NB4 (cell line): ENCODE results near the gene NFASC.

ENCODE experiments used
- MAX ChIP-seq: IDR thresholded peaks from 2 replicates; pipeline ENCODE4 v1.6.1; 2011; ENCODE audit warnings: low read depth, low read length
- MYC ChIP-seq: IDR thresholded peaks from 2 replicates; pipeline ENCODE4 v1.6.1; 2011; ENCODE audit warnings: low read depth, low read length
- POLR2A ChIP-seq: IDR thresholded peaks from 2 replicates; pipeline ENCODE4 v1.6.1; 2011; ENCODE audit warnings: mild to moderate bottlenecking; ENCODE audit not compliant: insufficient read length; ENCODE audit errors: extremely low read depth
- TF ChIP-seq, protein P1 (sequence below): IDR thresholded peaks from one replicate; pipeline ENCODE4 v1.5.1; 2012; ENCODE audit warnings: low read depth, low read length

DNA sequence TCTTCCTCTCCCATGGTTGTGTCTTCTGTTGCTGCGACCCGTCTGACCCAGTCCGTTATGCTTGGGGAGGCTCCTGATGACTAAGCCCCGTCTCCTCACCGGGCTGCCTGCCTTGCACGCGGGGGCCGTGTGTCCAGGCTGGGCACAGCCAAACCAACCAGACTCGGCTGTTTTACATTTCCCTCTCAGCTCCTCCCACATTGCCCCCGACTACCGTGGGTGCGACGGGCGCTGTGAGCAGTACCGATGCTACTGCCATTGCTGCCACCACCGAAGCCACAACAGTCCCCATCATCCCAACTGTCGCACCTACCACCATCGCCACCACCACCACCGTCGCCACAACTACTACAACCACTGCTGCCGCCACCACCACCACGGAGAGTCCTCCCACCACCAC is 126.3 kb downstream of the NFASC start:
- TF ChIP-seq MAX (no peak), POLR2A (no peak), MYC (no peak)
- TF ChIP-seq, protein P1, sequence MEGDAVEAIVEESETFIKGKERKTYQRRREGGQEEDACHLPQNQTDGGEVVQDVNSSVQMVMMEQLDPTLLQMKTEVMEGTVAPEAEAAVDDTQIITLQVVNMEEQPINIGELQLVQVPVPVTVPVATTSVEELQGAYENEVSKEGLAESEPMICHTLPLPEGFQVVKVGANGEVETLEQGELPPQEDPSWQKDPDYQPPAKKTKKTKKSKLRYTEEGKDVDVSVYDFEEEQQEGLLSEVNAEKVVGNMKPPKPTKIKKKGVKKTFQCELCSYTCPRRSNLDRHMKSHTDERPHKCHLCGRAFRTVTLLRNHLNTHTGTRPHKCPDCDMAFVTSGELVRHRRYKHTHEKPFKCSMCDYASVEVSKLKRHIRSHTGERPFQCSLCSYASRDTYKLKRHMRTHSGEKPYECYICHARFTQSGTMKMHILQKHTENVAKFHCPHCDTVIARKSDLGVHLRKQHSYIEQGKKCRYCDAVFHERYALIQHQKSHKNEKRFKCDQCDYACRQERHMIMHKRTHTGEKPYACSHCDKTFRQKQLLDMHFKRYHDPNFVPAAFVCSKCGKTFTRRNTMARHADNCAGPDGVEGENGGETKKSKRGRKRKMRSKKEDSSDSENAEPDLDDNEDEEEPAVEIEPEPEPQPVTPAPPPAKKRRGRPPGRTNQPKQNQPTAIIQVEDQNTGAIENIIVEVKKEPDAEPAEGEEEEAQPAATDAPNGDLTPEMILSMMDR, result no peak
